CD4-positive, alpha-beta T cell treated with Interleukin-17A for 1 hour (primary cell): ENCODE results near the gene FAM236C.
"Not testable (repeated sequence)": the region's sequence is repeated elsewhere in the genome, so short reads cannot be mapped to it uniquely, and the experiment has no call there.

Experiments
- DNase-seq: peaks from one replicate; pipeline ENCODE4 v3.0.0-alpha.2; 2020

Gene FAM236C

GRCh38 chrX:72912315-72912714, at the start of gene FAM236C:
Gene FAM236C, plus strand, starts transcription at chrX:72912615. Its CDS starts 100 bp downstream, at chrX:72912715.
- not testable (repeated sequence) for DNase-seq

- DNase-seq, result not testable (repeated sequence)
Measured at GRCh38 chrX:72882898-72883297, 29.5 kb upstream of the FAM236C start.

- not testable (repeated sequence) for DNase-seq
Measured at GRCh38 chrX:72889740-72890139, 22.7 kb upstream of the FAM236C start.

- DNase-seq, result not testable (repeated sequence)
Measured at GRCh38 chrX:72916096-72916495, 3.7 kb downstream of the FAM236C start.

- DNase-seq, result not testable (repeated sequence)
Measured at GRCh38 chrX:72932283-72932682, 19.9 kb downstream of the FAM236C start.

GRCh38 chrX:72936455-72936854, 24.0 kb downstream of the FAM236C start:
- not testable (repeated sequence) for DNase-seq

GRCh38 chrX:72936882-72937455, 24.6 kb downstream of the FAM236C start:
- not testable (repeated sequence) for DNase-seq

- not testable (repeated sequence) for DNase-seq
Measured at GRCh38 chrX:72937906-72938305, 25.5 kb downstream of the FAM236C start, which contains the start of gene FAM236A. Gene FAM236A, plus strand, starts transcription at chrX:72938206. Its CDS starts 57 bp downstream, at chrX:72938263.

- DNase-seq, result not testable (repeated sequence)
Measured at GRCh38 chrX:72942272-72942671, 29.9 kb downstream of the FAM236C start.

GRCh38 chrX:72943035-72943818, 30.8 kb downstream of the FAM236C start:
- DNase-seq, result not testable (repeated sequence)

GRCh38 chrX:72943819-72944169, 31.4 kb downstream of the FAM236C start, which contains the start of gene DMRTC1:
Gene DMRTC1, minus strand, starts transcription at chrX:72943837. Its CDS starts 68,143 bp downstream, at chrX:72875694.
- not testable (repeated sequence) for DNase-seq

GRCh38 chrX:72959971-72960370, 47.6 kb downstream of the FAM236C start:
- not testable (repeated sequence) for DNase-seq
